ENCODE measurements around the gene RRP1.

- no peak for TF ChIP-seq CTCF (IDR thresholded peaks at IDR 0.05 in 2 of 3, conservative IDR thresholded peaks at IDR 0.05 in 1 of 3; ENCODE audit: borderline replicate concordance in 1 of 3, insufficient read depth in 1 of 3, low read depth in 2 of 3, low read length in 2 of 3)
- no peak for TF ChIP-seq RAD21 (IDR thresholded peaks at IDR 0.05; ENCODE audit: low read depth)
- TF ChIP-seq EZH2 (IDR thresholded peaks at IDR 0.05) = no peak
- no peak for TF ChIP-seq YY1 (IDR thresholded peaks at IDR 0.05; ENCODE audit: extremely low read depth, insufficient replicate concordance, low read depth, low read length)
- no peak for TF ChIP-seq TCF7L2 (IDR thresholded peaks at IDR 0.05; ENCODE audit: borderline replicate concordance, extremely low read depth, insufficient read depth, insufficient read length)
Measured at GRCh38 chr21:43777953-43778352, 11.4 kb upstream of the RRP1 start.
